Breast epithelium (tissue), 3 donors: ENCODE results near the gene NEURL3.
"Not testable (repeated sequence)": the region's sequence is repeated elsewhere in the genome, so short reads cannot be mapped to it uniquely, and the experiment has no call there.

Source experiments
- CTCF ChIP-seq, 3 donors: fragments of 450-650 bp; IDR thresholded peaks; one replicate each; pipeline ENCODE4 v1.5.1; 2016 to 2017; ENCODE audit warnings: antibody characterized with exemption in 3 of 3, mild to moderate bottlenecking in 3 of 3, moderate library complexity in 3 of 3
- POLR2A ChIP-seq: fragments of 450-650 bp; IDR thresholded peaks from one replicate; pipeline ENCODE4 v1.6.1; 2016; ENCODE audit warnings: antibody characterized with exemption, mild to moderate bottlenecking, moderate library complexity

GRCh38 chr2:96498611-96499010 lies 6.5 kb downstream of the NEURL3 start:
- not testable (repeated sequence) for TF ChIP-seq POLR2A; CTCF (IDR thresholded peaks at IDR 0.05)
